Activated naive CD4-positive, alpha-beta T cell treated with anti-CD3 and anti-CD28 coated beads, Interleukin-2, amount 50 U/mL, for 72 hours (primary cell): ENCODE data around the gene C11orf68. TPM values are rescaled to one million over a fixed set of nuclear protein-coding genes. Genes with fewer than 3 reads are reported as not detected.

ENCODE experiments used
- ATAC-seq, 2 donors: fragments of 150-1000 bp; cut with Tn5 transposase; 2 replicates each; pipeline ENCODE4 v1.10.0; 2021; ENCODE audit warnings: mild to moderate bottlenecking in 2 of 2, moderate library complexity in 2 of 2
- DNase-seq, 2 donors: peaks; one replicate each; pipeline ENCODE4 v3.0.0; 2021 to 2022; ENCODE audit warnings: low spot score in 2 of 2
- H3K27ac Mint-ChIP-seq, 2 donors: one replicate each; pipeline ENCODE4 v1.8.0; 2022; ENCODE audit warnings: mild to moderate bottlenecking in 2 of 2, mixed read lengths in 2 of 2
- H3K36me3 Mint-ChIP-seq, 2 donors: one replicate each; pipeline ENCODE4 v1.8.0; 2022; ENCODE audit warnings: mixed read lengths in 2 of 2
- H3K9me3 Mint-ChIP-seq, 2 donors: one replicate each; pipeline ENCODE4 v1.8.0; 2022; ENCODE audit warnings: mixed read lengths in 2 of 2
- total RNA-seq, 2 donors: library from RNA; stranded (reverse); gene quantifications; one replicate each; pipeline ENCODE4 v1.2.3, GENCODE V29; 2022

C11orf68 gene
- total RNA-seq, 2 donors from 2014 or later: 17.6 to 28.6 TPM

GRCh38 chr11:65887723-65888162, 31.1 kb downstream of the C11orf68 start:
- DNase-seq (no peak), ATAC-seq (peak in 1 of 2 donors; percentile 1)
- Mint-ChIP-seq H3K9me3 (no peaks in the 10 kb centered on the region), H3K36me3 (peaks cover 20 to 23% of the 10 kb centered on the region in 2 donors), H3K27ac (peak overlapping the region; percentile 97 to 98)

- Mint-ChIP-seq H3K36me3 (peaks cover 13 to 17% of the 10 kb centered on the region in 2 donors), H3K27ac (peak overlapping the region; percentile 97 to 98), H3K9me3 (no peaks in the 10 kb centered on the region)
- DNase-seq: no peak
- ATAC-seq: no peak
Measured at GRCh38 chr11:65886826-65887722, 31.8 kb downstream of the C11orf68 start.

- ATAC-seq (no peak), DNase-seq (no peak)
- Mint-ChIP-seq H3K9me3 (no peaks in the 10 kb centered on the region), H3K27ac (no peak overlapping the region), H3K36me3 (peaks cover 12 to 15% of the 10 kb centered on the region in 2 donors)
Measured at GRCh38 chr11:65885808-65886536, 32.9 kb downstream of the C11orf68 start.

DNA sequence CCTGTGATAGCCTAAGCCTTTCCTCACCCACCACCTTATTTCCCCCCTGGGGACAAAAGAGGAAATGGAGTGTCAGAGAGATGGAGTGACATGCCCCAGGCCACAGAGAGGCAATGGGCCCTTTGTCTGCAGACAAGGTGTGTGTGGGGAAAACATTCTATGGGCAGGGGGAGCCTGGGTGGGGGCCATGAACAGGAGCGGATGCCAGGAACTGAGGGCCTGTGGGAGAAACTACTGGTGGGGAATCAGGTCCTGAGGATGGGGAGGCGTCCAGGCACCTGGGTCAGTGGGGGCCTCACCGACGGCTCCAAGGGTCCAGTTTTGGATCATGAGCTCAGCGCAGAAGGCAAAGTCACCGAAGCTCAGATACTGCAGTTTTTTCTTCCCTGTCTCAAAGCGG, 33.6 kb downstream of the C11orf68 start:
- peaks cover 12 to 15% of the 10 kb centered on the region in 2 donors for H3K36me3 Mint-ChIP-seq
- no peaks in the 10 kb centered on the region for H3K9me3 Mint-ChIP-seq
- H3K27ac Mint-ChIP-seq: peak overlapping the region in 1 of 2 donors; percentile 65
- ATAC-seq (no peak), DNase-seq (no peak)

GRCh38 chr11:65884716-65885092, 34.2 kb downstream of the C11orf68 start:
- Mint-ChIP-seq H3K27ac (peak overlapping the region; percentile 0 to 90), H3K9me3 (no peaks in the 10 kb centered on the region), H3K36me3 (peaks cover 12 to 15% of the 10 kb centered on the region in 2 donors)
- DNase-seq: peak; percentile 79 to 89
- ATAC-seq: peak; percentile 39 to 55

GRCh38 chr11:65883786-65884715, 34.8 kb downstream of the C11orf68 start:
- Mint-ChIP-seq H3K9me3 (no peaks in the 10 kb centered on the region), H3K27ac (peak overlapping the region; percentile 0 to 90), H3K36me3 (peaks cover 12 to 15% of the 10 kb centered on the region in 2 donors)
- DNase-seq (no peak), ATAC-seq (no peak)

GRCh38 chr11:65883058-65883761, 35.7 kb downstream of the C11orf68 start:
- ATAC-seq (no peak), DNase-seq (no peak)
- no peaks in the 10 kb centered on the region for H3K9me3 Mint-ChIP-seq
- no peak overlapping the region for H3K27ac Mint-ChIP-seq
- peaks cover 9 to 15% of the 10 kb centered on the region in 2 donors for H3K36me3 Mint-ChIP-seq

GRCh38 chr11:65882120-65883057, 36.5 kb downstream of the C11orf68 start:
- Mint-ChIP-seq H3K27ac (no peak overlapping the region), H3K36me3 (peaks cover 6 to 15% of the 10 kb centered on the region in 2 donors), H3K9me3 (no peaks in the 10 kb centered on the region)
- DNase-seq (no peak), ATAC-seq (no peak)

- Mint-ChIP-seq H3K9me3 (no peaks in the 10 kb centered on the region), H3K36me3 (peaks cover 6 to 8% of the 10 kb centered on the region in 2 donors), H3K27ac (peak overlapping the region; percentile 36 to 84)
- ATAC-seq (peak in 1 of 2 donors; percentile 73), DNase-seq (peak in 1 of 2 donors; percentile 78)
Measured at GRCh38 chr11:65880844-65881421, 37.9 kb downstream of the C11orf68 start.

DNA sequence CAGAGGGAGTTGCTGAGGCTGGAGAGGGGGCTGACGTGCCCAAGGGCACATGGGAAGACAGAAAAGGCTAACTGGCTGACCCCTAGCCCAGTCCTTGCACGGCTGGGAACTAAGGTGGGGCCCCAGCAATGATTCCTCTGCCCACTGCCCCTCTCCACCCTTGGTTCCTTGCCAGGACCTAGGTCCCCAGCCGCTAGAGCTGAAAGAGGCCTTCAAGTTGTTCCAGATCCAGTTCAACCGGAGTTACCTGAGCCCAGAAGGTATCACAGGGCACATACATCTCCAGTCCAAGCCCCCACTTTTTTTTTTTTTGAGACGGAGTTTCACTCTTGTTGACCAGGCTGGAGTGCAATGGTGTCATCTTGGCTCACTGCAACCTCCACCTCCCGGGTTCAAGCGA, 38.8 kb downstream of the C11orf68 start:
- Mint-ChIP-seq H3K9me3 (no peaks in the 10 kb centered on the region), H3K27ac (peak overlapping the region in 1 of 2 donors; percentile 84), H3K36me3 (peaks cover 6 to 8% of the 10 kb centered on the region in 2 donors)
- DNase-seq: no peak
- ATAC-seq: no peak

- Mint-ChIP-seq H3K27ac (peak within 1 kb of the TSS; percentile 60 to 84), H3K9me3 (no peaks in the 10 kb centered on the region), H3K36me3 (peaks cover 4 to 7% of the 10 kb centered on the region in 2 donors)
- no peak for DNase-seq
- ATAC-seq: peak in 1 of 2 donors; percentile 19
Measured at GRCh38 chr11:65879617-65880016, 39.2 kb downstream of the C11orf68 start, which contains the start of gene CTSW. Gene CTSW (plus strand): TSS chr11:65879837. CDS start chr11:65879855, 18 bp downstream.

- DNase-seq: peak; percentile 97 to 100
- peak; percentile 90 to 94 for ATAC-seq
- peaks cover 0 to 5% of the 10 kb centered on the region in 2 donors for H3K36me3 Mint-ChIP-seq
- H3K9me3 Mint-ChIP-seq: no peaks in the 10 kb centered on the region
- H3K27ac Mint-ChIP-seq: peak overlapping the region; percentile 85 to 95
Measured at GRCh38 chr11:65873318-65874156, 45.3 kb downstream of the C11orf68 start.

DNA sequence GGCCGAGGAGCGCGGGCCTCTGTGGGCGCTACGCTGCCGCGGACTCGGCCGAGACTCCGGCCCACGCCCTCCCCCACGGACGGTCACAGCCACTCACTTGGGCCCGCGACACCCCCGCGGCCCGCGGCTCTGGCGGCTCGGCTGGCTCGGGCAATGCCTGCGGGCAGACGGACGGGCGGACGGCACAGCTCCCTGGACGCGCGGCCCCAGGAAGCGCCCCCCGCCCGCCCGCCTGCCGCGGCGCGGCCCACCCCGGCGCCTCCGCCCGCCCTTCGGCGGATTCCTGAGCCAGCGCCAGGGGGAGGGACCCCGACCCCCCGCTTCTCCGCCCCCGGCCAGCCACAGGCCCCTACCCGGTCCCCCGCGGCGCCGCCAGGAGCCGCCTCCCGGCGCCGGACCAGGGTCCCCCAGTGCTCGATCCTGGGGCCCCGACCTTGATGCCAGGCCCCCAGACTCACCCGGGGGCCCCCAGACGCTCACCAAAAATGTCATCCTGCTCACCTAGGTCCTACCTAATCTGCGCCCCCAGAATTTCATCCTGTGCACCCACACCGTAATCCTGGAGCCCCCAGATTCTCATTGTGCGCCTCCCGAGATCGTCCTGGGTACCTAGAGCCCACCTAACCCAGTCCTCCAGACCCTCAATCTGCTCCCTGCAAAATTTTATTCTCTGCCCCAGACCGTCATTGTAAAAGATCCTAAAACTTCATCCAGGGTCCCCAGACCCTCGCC, 46.1 kb downstream of the C11orf68 start, which contains the start of gene EFEMP2:
EFEMP2 (minus strand) TSS at position 215 of the 732 bp plus-strand sequence. CDS start 446 bp downstream, outside the sequence.
- Mint-ChIP-seq H3K9me3 (no peaks in the 10 kb centered on the region), H3K36me3 (peaks cover 0 to 5% of the 10 kb centered on the region in 2 donors), H3K27ac (peak within 1 kb of the TSS; percentile 85 to 95)
- ATAC-seq: peak in 1 of 2 donors; percentile 1
- DNase-seq: no peak
